Mesothelial cell of epicardium (in vitro differentiated cells): ENCODE results near the gene DOCK8. TPM values are rescaled to one million over a fixed set of nuclear protein-coding genes. Genes with fewer than 3 reads are reported as not detected.

Experiments
- DNase-seq, 2 experiments: peaks; one replicate each; pipeline ENCODE4 v3.0.0; 2021; ENCODE audit warnings: low spot score in 2 of 2; ENCODE audit not compliant: unreplicated experiment in 2 of 2
- H3K27ac Mint-ChIP-seq: 2 replicates; pipeline ENCODE4 v1.8.0; 2021; ENCODE audit warnings: mixed read lengths
- H3K27me3 Mint-ChIP-seq: 2 replicates; pipeline ENCODE4 v1.8.0; 2021; ENCODE audit warnings: low read depth, mixed read lengths
- H3K36me3 Mint-ChIP-seq: 2 replicates; pipeline ENCODE4 v1.8.0; 2021; ENCODE audit warnings: mixed read lengths
- H3K4me1 Mint-ChIP-seq: 2 replicates; pipeline ENCODE4 v1.8.0; 2021; ENCODE audit warnings: mixed read lengths
- H3K4me3 Mint-ChIP-seq: 2 replicates; pipeline ENCODE4 v1.8.0; 2021; ENCODE audit warnings: mild to moderate bottlenecking, moderate library complexity, mixed read lengths
- H3K9me3 Mint-ChIP-seq: 2 replicates; pipeline ENCODE4 v1.8.0; 2021; ENCODE audit warnings: mixed read lengths
- CTCF ChIP-seq: fragments of 200-600 bp; sonication (generic); IDR thresholded peaks from one replicate; pipeline ENCODE4 v1.5.0; 2021; ENCODE audit warnings: antibody characterized with exemption; ENCODE audit not compliant: unreplicated experiment
- total RNA-seq: library from RNA; stranded (reverse); gene quantifications from 3 replicates; pipeline ENCODE4 v1.2.1, GENCODE V29; 2021

Gene DOCK8
- total RNA-seq, 1 donor from 2014 or later = 8.9 TPM

DNA sequence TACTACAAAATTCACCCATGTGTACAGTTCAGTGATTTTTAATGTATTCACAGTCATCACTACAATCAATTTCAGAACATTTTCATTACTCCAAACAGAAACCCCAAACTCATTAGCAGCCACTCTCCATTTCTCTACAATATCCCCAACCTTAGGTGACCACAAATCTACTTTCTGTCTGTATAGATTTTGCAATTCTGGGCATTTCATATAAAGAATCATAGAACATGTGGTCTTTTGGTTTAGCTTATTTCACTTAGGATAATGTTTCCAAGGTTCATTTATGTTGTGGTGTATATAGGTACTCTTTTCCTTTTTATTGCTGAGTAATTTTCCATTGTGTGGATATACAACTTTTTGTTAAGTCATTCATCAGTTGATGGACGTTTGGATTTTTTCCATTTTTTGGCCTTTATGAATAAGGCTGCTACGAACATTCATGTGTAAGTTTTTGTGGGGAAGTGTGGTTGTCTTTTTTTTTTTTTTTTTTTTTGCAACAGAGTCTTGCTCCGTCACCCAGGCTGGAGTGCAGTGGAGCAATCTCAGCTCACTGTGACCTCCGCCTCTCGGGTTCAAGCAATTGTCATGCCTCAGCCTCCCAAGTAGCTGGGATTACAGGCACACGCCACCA is 54.5 kb downstream of the DOCK8 start:
- no peak for TF ChIP-seq CTCF
- Mint-ChIP-seq H3K36me3 (peaks cover 1% of the 10 kb centered on the region), H3K27ac (no peak overlapping the region), H3K4me3 (no peak overlapping the region), H3K27me3 (no peaks in the 10 kb centered on the region), H3K4me1 (peaks cover 6% of the 10 kb centered on the region), H3K9me3 (peaks cover 3% of the 10 kb centered on the region)
- no peak for DNase-seq

DNA sequence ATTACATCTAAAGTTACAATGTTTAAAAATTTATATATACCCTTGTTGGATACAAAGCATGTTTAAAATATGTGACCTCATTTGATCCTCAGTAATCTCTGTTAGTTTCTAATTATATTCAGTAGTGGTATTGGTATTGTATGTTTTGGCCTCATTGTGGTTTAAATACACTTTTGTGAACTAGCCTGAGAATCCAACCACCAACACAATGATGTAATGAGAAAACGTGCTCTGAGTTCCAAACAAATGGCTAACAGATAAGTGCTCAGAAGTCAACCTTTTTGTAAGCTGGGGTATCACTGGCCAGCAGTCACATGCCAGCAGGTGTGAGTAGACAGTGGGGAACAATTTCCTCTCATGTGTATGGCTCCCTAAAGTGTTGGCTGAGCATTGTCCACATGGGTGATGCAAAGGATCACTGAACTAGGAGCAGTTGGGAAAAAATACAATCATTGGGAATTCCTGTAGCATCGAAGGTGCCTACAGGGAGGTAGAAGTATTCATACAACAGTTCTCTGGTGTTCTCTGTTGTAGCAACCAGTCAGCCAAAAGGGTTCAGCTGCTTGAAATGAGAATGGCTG is 56.1 kb downstream of the DOCK8 start:
- no peak for DNase-seq
- H3K27me3 Mint-ChIP-seq = no peaks in the 10 kb centered on the region
- no peak overlapping the region for H3K4me3 Mint-ChIP-seq
- no peak overlapping the region for H3K27ac Mint-ChIP-seq
- H3K36me3 Mint-ChIP-seq = peaks cover 1% of the 10 kb centered on the region
- TF ChIP-seq CTCF = no peak
- peaks cover 3% of the 10 kb centered on the region for H3K9me3 Mint-ChIP-seq
- H3K4me1 Mint-ChIP-seq = peaks cover under 1% of the 10 kb centered on the region

DNA sequence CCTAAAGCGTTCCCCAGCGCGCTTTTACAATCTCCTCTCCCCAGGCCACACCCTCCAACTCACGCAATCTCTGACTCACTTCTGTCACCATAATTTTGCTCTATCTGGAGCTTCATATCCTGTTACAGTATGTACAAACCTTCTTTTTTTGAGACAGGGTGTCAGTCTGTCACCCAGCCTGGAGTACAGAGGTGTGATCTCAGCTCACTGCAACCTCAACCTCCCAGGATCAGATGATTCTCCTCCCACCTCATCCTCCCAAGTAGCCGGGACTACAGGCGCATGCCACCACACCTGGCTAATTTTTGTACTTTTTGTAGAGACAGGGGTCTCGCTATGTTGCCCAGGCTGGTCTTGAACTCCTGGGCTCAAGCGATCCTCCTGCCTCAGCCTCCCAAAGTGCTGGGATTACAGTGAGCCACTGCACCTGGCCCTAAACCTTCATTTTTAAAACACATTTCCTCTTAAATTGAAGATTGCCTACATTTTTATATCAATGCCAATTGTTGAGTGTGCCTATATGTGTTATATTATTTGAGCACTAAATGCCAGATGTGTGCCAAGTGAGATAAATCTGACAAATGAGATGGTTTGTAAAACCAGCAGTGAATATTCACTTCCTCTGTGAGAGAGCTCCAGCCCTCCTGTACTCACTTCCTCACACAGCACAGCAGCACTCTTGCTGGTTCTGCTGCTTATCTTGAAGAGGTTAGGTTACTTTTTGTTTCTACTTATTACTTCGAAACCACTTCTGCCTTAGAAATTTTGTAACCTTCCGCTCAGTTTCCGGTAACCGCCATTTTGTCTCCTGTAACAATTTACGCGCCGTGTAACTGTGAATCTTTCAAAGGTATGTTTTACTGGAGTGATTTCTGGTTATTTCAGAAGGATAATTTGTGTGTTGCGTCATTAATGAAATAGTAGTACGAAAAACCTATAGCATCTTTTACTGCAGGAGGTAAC is 57.9 kb downstream of the DOCK8 start:
- Mint-ChIP-seq H3K27ac (no peak overlapping the region), H3K27me3 (no peaks in the 10 kb centered on the region), H3K36me3 (peaks cover 1% of the 10 kb centered on the region), H3K4me1 (no peaks in the 10 kb centered on the region), H3K4me3 (no peak overlapping the region), H3K9me3 (peaks cover 3% of the 10 kb centered on the region)
- DNase-seq = no peak
- TF ChIP-seq CTCF = no peak

GRCh38 chr9:274406-274805 is 59.7 kb downstream of the DOCK8 start:
- no peak overlapping the region for H3K27ac Mint-ChIP-seq
- DNase-seq = no peak
- no peaks in the 10 kb centered on the region for H3K4me1 Mint-ChIP-seq
- peaks cover under 1% of the 10 kb centered on the region for H3K9me3 Mint-ChIP-seq
- TF ChIP-seq CTCF = no peak
- no peaks in the 10 kb centered on the region for H3K36me3 Mint-ChIP-seq
- no peaks in the 10 kb centered on the region for H3K27me3 Mint-ChIP-seq
- H3K4me3 Mint-ChIP-seq = no peak overlapping the region

DNA sequence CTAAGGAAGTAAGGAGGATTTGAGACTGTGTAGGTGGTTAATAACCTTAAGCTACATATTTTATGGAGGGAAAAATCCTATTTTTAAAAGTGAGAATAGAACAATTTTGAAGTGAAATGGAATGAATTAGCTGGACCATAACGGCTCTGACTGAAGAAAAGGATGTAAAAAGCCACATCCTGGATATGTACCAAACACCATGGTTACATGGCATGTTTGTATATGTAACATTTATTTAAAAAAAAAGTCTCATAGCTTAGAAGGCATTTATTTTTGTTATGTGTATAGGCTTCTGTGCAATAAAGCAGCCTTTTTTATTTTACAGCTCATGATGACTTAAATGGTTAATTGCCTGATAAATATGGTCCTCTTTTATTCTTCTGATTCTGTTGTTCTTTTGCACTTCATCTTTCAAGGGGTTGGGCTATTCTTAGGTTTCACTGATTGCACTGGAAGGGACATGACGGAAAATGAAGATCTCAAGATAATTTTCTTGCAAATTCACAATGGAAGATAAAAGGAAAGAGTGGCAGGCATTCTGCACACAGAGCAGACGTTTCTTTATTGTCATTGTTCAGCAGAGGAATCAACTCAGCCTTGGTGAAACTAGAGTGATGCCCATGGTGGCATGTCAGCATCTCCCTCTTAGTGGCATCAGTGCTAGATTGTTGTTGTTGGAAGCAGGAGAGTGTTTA is 63.1 kb downstream of the DOCK8 start:
- no peaks in the 10 kb centered on the region for H3K36me3 Mint-ChIP-seq
- no peak for TF ChIP-seq CTCF
- no peak overlapping the region for H3K27ac Mint-ChIP-seq
- H3K4me3 Mint-ChIP-seq = no peak overlapping the region
- no peak for DNase-seq
- peaks cover 8% of the 10 kb centered on the region for H3K4me1 Mint-ChIP-seq
- H3K9me3 Mint-ChIP-seq = no peaks in the 10 kb centered on the region
- no peaks in the 10 kb centered on the region for H3K27me3 Mint-ChIP-seq
